ENCODE results near the gene ITIH2. TPM values are rescaled to one million over a fixed set of nuclear protein-coding genes. Genes with fewer than 3 reads are reported as not detected.

ITIH2 gene
- total RNA-seq, 2 donors from 2014 or later, result not detected

DNA sequence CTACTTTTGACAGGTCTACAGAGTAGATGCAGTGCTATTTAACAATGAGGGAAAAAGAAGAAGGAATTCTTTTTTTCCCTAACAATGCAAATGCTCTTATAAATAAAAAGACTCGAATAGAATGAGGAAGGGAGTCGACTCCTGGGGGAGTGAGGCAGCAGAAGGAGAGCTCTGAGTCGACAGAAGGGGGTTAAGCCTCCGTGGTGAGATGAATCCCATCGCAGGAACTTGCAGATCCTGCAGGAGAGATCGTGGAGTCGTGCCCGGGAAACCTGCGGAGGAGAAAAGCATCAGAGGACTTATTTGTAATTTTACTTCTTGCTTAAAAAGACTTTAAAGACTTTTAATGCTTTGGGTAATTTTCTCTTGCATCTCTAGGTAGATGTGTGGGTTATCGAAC is 17.4 kb downstream of the ITIH2 start:
- Histone ChIP-seq H3K9ac (ENCODE audit: extremely low read depth, low read length, poor library complexity, severe bottlenecking) (no peak overlapping the region), H3K27ac (ENCODE audit: low read depth, low read length) (no peak overlapping the region), H3K36me3 (ENCODE audit: control insufficient read depth, insufficient read depth, low read length) (no peaks in the 10 kb centered on the region), H3K4me3 (ENCODE audit: low read length) (no peak overlapping the region), H3K27me3 (ENCODE audit: control insufficient read depth, insufficient read depth, low read length, poor library complexity, severe bottlenecking) (peaks cover 16% of the 10 kb centered on the region), H3K4me1 (ENCODE audit: control insufficient read depth, insufficient read depth, low read length) (no peaks in the 10 kb centered on the region), H3K9me3 (ENCODE audit: control insufficient read depth, low read length) (no peaks in the 10 kb centered on the region)
- DNase-seq, result no peak
- no peaks in the 10 kb centered on the region for H3K36me3 Mint-ChIP-seq (ENCODE audit: low read depth)
- peaks cover 6% of the 10 kb centered on the region for H3K27me3 Mint-ChIP-seq (ENCODE audit: insufficient read depth)
- H3K4me3 Mint-ChIP-seq, result no peak overlapping the region
- 84 to 91% methylated on average over 8 to 10 of the region's 10 CpGs for WGBS, 2 experiments (ENCODE audit: insufficient coverage in 1 of 2, insufficient read length in 1 of 2)
- H3K4me1 Mint-ChIP-seq, result no peaks in the 10 kb centered on the region
- no peak overlapping the region for H3K27ac Mint-ChIP-seq
- TF ChIP-seq, protein P1, sequence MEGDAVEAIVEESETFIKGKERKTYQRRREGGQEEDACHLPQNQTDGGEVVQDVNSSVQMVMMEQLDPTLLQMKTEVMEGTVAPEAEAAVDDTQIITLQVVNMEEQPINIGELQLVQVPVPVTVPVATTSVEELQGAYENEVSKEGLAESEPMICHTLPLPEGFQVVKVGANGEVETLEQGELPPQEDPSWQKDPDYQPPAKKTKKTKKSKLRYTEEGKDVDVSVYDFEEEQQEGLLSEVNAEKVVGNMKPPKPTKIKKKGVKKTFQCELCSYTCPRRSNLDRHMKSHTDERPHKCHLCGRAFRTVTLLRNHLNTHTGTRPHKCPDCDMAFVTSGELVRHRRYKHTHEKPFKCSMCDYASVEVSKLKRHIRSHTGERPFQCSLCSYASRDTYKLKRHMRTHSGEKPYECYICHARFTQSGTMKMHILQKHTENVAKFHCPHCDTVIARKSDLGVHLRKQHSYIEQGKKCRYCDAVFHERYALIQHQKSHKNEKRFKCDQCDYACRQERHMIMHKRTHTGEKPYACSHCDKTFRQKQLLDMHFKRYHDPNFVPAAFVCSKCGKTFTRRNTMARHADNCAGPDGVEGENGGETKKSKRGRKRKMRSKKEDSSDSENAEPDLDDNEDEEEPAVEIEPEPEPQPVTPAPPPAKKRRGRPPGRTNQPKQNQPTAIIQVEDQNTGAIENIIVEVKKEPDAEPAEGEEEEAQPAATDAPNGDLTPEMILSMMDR (conservative IDR thresholded peaks at IDR 0.05), result no peak
- no peaks in the 10 kb centered on the region for H3K9me3 Mint-ChIP-seq

DNA sequence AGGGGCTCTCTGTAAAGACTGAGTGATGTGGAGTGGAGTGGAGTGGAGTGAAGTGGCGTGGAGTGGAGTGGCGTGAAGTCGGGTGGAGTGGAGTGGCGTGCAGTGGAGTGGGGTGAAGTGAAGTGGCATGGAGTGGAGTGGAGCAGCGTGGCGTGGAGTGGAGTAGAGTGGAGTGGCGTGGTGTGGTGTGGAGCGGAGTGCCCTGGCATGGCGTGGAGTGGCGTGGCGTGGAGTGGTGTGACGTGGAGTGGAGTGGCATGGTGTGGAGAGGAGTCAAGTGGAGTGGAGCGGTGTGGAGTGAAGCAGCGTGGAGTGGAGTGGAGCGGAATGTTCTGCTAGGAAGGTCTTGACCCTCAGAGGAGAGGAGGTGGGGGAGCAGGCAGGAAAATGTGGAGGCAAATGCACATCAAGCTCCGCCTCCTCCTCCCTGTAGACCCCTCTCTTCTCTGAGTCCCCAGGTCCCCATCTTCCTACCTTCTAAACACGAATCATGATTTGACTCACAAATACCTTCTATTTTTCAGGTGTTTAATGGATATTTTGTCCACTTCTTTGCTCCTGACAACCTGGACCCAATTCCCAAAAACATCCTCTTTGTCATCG is 19.9 kb downstream of the ITIH2 start:
- WGBS, 2 experiments (ENCODE audit: insufficient coverage in 1 of 2, insufficient read length in 1 of 2), result 95 to 97% methylated on average over 14 to 17 of the region's 18 CpGs
- no peaks in the 10 kb centered on the region for H3K9me3 Mint-ChIP-seq
- H3K9me3 ChIP-seq (ENCODE audit: control insufficient read depth, low read length), result no peaks in the 10 kb centered on the region

DNA sequence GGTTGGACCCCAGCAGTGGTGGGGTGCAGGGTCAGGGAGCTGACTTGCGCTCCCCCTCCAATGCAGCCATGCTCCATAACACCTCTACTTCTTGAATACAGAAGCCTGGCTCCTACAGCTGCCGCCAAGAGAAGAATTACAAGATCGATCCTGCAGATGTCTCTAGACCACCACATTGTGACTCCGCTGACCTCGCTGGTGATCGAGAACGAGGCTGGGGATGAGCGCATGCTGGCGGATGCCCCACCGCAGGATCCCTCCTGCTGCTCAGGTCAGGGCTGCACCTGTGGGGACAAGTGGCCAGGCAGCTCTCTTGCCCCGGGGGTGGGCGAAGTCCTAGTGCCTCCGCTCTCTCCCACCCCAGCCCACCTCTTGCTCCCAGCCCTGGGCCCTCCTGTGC is 31.7 kb downstream of the ITIH2 start:
- Mint-ChIP-seq H3K27me3 (ENCODE audit: insufficient read depth) (no peaks in the 10 kb centered on the region), H3K4me1 (no peaks in the 10 kb centered on the region), H3K9me3 (no peaks in the 10 kb centered on the region), H3K36me3 (ENCODE audit: low read depth) (no peaks in the 10 kb centered on the region), H3K27ac (no peak overlapping the region), H3K4me3 (no peak overlapping the region)
- no peak overlapping the region for H3K4me3 ChIP-seq (ENCODE audit: low read length)
- H3K9me3 ChIP-seq (ENCODE audit: control insufficient read depth, low read length), result no peaks in the 10 kb centered on the region
- no peak overlapping the region for H3K9ac ChIP-seq (ENCODE audit: extremely low read depth, low read length, poor library complexity, severe bottlenecking)
- TF ChIP-seq, protein P1 (conservative IDR thresholded peaks at IDR 0.05), result peak; percentile 13
- whole genome bisulfite sequencing, 2 experiments (ENCODE audit: insufficient coverage in 1 of 2, insufficient read length in 1 of 2), result 87 to 92% methylated on average over 9 to 13 of the region's 13 CpGs
- H3K4me1 ChIP-seq (ENCODE audit: control insufficient read depth, insufficient read depth, low read length), result no peaks in the 10 kb centered on the region
- no peak overlapping the region for H3K27ac ChIP-seq (ENCODE audit: low read depth, low read length)
- no peaks in the 10 kb centered on the region for H3K27me3 ChIP-seq (ENCODE audit: control insufficient read depth, insufficient read depth, low read length, poor library complexity, severe bottlenecking)
- peak; percentile 57 for DNase-seq
- no peaks in the 10 kb centered on the region for H3K36me3 ChIP-seq (ENCODE audit: control insufficient read depth, insufficient read depth, low read length)

More for the DNA sequence above, 19.9 kb downstream of the ITIH2 start:
- peaks cover 12% of the 10 kb centered on the region for H3K27me3 Mint-ChIP-seq (ENCODE audit: insufficient read depth)
- Histone ChIP-seq H3K27me3 (ENCODE audit: control insufficient read depth, insufficient read depth, low read length, poor library complexity, severe bottlenecking) (peaks cover 41% of the 10 kb centered on the region), H3K4me1 (ENCODE audit: control insufficient read depth, insufficient read depth, low read length) (no peaks in the 10 kb centered on the region), H3K36me3 (ENCODE audit: control insufficient read depth, insufficient read depth, low read length) (no peaks in the 10 kb centered on the region), H3K4me3 (ENCODE audit: low read length) (no peak overlapping the region), H3K27ac (ENCODE audit: low read depth, low read length) (no peak overlapping the region), H3K9ac (ENCODE audit: extremely low read depth, low read length, poor library complexity, severe bottlenecking) (no peak overlapping the region)
- TF ChIP-seq, protein P1 (conservative IDR thresholded peaks at IDR 0.05), result no peak
- H3K4me1 Mint-ChIP-seq, result no peaks in the 10 kb centered on the region
- no peaks in the 10 kb centered on the region for H3K36me3 Mint-ChIP-seq (ENCODE audit: low read depth)
- no peak overlapping the region for H3K27ac Mint-ChIP-seq
- no peak for DNase-seq
- H3K4me3 Mint-ChIP-seq, result no peak overlapping the region
